NCI-H2029 (cell line): ENCODE measurements around the gene ARHGAP44.

Experiments
- DNase-seq: peaks from one replicate; lab custom pipeline; 2025; lab: John Stamatoyannopoulos, UW

Gene ARHGAP44

GRCh38 chr17:12900474-12900873, 111.2 kb downstream of the ARHGAP44 start:
- no peak for DNase-seq

GRCh38 chr17:12902046-12902445, 112.7 kb downstream of the ARHGAP44 start:
- DNase-seq, result no peak

- no peak for DNase-seq
These were observed 118.2 kb downstream of the ARHGAP44 start for GRCh38 chr17:12907477-12907876.

GRCh38 chr17:12909046-12909445, 119.7 kb downstream of the ARHGAP44 start:
- DNase-seq, result no peak

- DNase-seq, result no peak
These were observed 120.2 kb downstream of the ARHGAP44 start for GRCh38 chr17:12909511-12909910.

GRCh38 chr17:12911239-12911638, 121.9 kb downstream of the ARHGAP44 start:
- DNase-seq, result no peak

- DNase-seq, result no peak
These were observed 128.1 kb downstream of the ARHGAP44 start for GRCh38 chr17:12917399-12917798.

GRCh38 chr17:12918142-12918541, 128.8 kb downstream of the ARHGAP44 start:
- no peak for DNase-seq

GRCh38 chr17:12922120-12922519, 132.8 kb downstream of the ARHGAP44 start:
- no peak for DNase-seq

- no peak for DNase-seq
These were observed 135.3 kb downstream of the ARHGAP44 start for GRCh38 chr17:12924614-12925013.

- no peak for DNase-seq
These were observed 137.7 kb downstream of the ARHGAP44 start for GRCh38 chr17:12927001-12927400.

GRCh38 chr17:12927541-12928425, 138.5 kb downstream of the ARHGAP44 start:
- DNase-seq, result no peak

- no peak for DNase-seq
These were observed 139.4 kb downstream of the ARHGAP44 start for GRCh38 chr17:12928736-12929135.

- no peak for DNase-seq
These were observed 147.2 kb downstream of the ARHGAP44 start for GRCh38 chr17:12936501-12936900.

GRCh38 chr17:12940699-12941098, 151.4 kb downstream of the ARHGAP44 start:
- no peak for DNase-seq

GRCh38 chr17:12947047-12947446, 157.7 kb downstream of the ARHGAP44 start:
- no peak for DNase-seq

GRCh38 chr17:12952012-12952411, 162.7 kb downstream of the ARHGAP44 start:
- no peak for DNase-seq

- DNase-seq, result no peak
These were observed 163.9 kb downstream of the ARHGAP44 start for GRCh38 chr17:12953156-12953555.

GRCh38 chr17:12955521-12955920, 166.2 kb downstream of the ARHGAP44 start:
- no peak for DNase-seq

- DNase-seq, result no peak
These were observed 169.5 kb downstream of the ARHGAP44 start for GRCh38 chr17:12958786-12959185.

GRCh38 chr17:12959441-12959840, 170.1 kb downstream of the ARHGAP44 start:
- no peak for DNase-seq

- DNase-seq, result no peak
These were observed 172.4 kb downstream of the ARHGAP44 start for GRCh38 chr17:12961655-12962054.

- no peak for DNase-seq
These were observed 174.2 kb downstream of the ARHGAP44 start for GRCh38 chr17:12963505-12963904.

GRCh38 chr17:12964162-12964561, 174.9 kb downstream of the ARHGAP44 start:
- DNase-seq, result no peak
